Ectodermal cell (in vitro differentiated cells): ENCODE results near the gene PLAC8L1.

ENCODE experiments used
- H3K27ac ChIP-seq: 2 replicates; pipeline ENCODE4 v1.7.0; 2013; ENCODE audit warnings: mild to moderate bottlenecking, low read depth, low read length; ENCODE audit not compliant: insufficient read depth, poor library complexity, severe bottlenecking
- H3K27me3 ChIP-seq: 2 replicates; pipeline ENCODE4 v1.7.0; 2013; ENCODE audit warnings: mild to moderate bottlenecking, low read length; ENCODE audit not compliant: insufficient read depth, control insufficient read depth, poor library complexity, severe bottlenecking
- H3K36me3 ChIP-seq: one replicate; pipeline ENCODE4 v1.7.0; 2013; ENCODE audit warnings: low read length; ENCODE audit not compliant: control insufficient read depth, insufficient read depth
- H3K4me1 ChIP-seq: one replicate; pipeline ENCODE4 v1.7.0; 2013; ENCODE audit warnings: low read length; ENCODE audit not compliant: control insufficient read depth, insufficient read depth
- H3K4me3 ChIP-seq: 2 replicates; pipeline ENCODE4 v1.7.0; 2013; ENCODE audit warnings: low read depth, low read length, control low read depth; ENCODE audit not compliant: insufficient read depth
- H3K9me3 ChIP-seq: 2 replicates; pipeline ENCODE4 v1.7.0; 2013; ENCODE audit warnings: mild to moderate bottlenecking, low read length, moderate library complexity; ENCODE audit not compliant: control insufficient read depth
- WGBS, 2 experiments: methylation state at CpG; one replicate each; pipeline ENCODE4 v1.1.7; 2013; ENCODE audit warnings: missing lambda C conversion rate in 2 of 2; 5-methylcytosine and 5-hydroxymethylcytosine counted together

Gene PLAC8L1

DNA sequence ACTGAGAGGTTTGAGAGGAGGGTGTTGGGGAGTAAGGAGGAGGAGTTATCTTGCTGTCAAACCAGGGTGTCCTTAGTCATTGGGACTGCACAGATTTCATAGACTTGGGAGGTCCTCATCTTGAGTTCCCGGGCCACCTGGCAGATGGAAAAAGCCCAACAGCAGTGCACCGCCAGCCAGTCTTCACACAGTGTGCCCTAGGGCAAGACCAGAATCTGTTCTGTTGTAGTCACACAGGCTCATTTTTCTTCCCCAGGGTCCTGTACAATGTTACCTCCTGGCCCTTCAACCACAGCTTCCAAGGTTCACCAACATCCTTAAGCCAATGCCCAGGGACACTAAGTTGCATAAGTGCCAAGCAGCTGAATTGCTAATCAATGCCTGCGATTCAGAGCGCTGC, 21.0 kb downstream of the PLAC8L1 start:
- Histone ChIP-seq H3K27ac (no peak overlapping the region), H3K27me3 (no peaks in the 10 kb centered on the region), H3K36me3 (no peaks in the 10 kb centered on the region), H3K9me3 (no peaks in the 10 kb centered on the region), H3K4me3 (no peak overlapping the region), H3K4me1 (no peaks in the 10 kb centered on the region)
- 96% methylated on average over 4 of the region's 4 CpGs for WGBS, 2 experiments

DNA sequence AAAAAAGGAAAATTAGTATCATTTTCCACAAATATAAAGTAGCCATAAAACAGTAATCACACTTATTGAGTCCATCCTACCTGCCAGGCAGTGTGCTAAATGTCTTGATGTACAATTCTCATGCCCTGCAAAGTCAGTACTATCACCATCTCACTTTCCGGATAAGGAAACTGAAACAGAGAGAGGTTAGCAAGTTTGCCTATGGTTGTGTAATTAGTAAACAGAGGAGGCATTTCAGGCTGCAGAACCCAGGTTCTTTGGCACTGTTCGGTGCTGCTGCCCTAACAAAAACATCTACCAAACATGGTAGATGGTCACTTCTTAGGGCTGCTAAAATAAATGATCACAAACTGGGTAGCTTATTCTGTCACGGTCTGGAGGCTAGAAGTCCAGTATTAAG, 22.6 kb downstream of the PLAC8L1 start:
- WGBS, 2 experiments = 93 to 99% methylated on average over 3 of the region's 3 CpGs
- no peak overlapping the region for H3K27ac ChIP-seq
- no peaks in the 10 kb centered on the region for H3K4me1 ChIP-seq
- H3K36me3 ChIP-seq = no peaks in the 10 kb centered on the region
- H3K4me3 ChIP-seq = no peak overlapping the region
- no peaks in the 10 kb centered on the region for H3K9me3 ChIP-seq
- H3K27me3 ChIP-seq = no peaks in the 10 kb centered on the region

DNA sequence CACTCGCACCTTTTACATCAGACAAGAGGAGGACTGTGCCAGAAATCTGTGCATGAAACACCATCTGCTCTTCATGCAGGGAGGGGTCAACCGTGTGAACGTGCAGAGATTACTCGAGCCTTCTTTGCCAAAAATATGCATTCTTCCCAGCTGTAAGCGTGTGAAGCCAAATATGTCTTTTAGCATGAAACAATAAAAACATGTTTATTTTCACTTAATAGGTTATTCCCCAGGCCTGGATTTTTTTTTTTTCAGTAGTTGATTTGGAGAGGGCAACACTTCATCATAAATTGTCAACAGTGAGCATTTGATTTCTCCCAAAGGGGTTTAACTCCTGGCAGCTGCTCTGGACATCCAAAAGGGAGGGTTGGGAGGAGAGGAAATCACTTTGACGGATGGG, 23.8 kb downstream of the PLAC8L1 start:
- no peak overlapping the region for H3K4me3 ChIP-seq
- WGBS, 2 experiments = 88 to 94% methylated on average over 6 of the region's 6 CpGs
- H3K36me3 ChIP-seq = no peaks in the 10 kb centered on the region
- no peaks in the 10 kb centered on the region for H3K27me3 ChIP-seq
- no peak overlapping the region for H3K27ac ChIP-seq
- H3K4me1 ChIP-seq = peaks cover 6% of the 10 kb centered on the region
- H3K9me3 ChIP-seq = no peaks in the 10 kb centered on the region

DNA sequence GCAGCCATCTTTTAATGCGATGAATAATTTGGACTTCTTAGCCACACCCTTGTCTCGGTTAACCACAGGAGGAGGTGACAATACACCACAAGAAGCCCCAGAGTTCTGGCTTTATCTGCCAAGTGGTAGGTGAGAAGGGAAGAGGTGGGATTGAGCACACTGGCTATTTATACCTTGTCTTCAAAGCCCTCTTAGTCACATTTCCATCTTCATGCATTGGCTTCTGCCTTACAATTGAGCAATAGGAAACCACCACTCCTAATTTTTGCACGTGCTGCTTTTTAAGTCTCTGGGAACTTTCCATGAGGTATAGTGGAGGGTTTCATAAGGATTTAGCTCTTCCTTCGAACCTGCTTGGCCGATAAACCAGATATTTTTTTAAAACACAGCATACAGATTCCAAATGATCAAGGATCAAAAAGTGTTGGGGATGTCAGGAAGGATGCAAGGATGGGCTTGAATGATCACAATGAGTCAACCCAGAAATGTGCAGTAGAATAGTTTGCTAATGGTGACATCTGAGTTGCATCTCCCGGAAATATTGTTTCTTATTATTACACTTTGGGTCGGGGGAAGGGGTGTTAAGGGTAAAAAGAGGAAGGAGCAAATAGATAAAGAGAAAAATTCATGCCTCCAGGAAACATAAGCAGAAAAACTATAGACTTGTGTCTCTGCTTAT, 25.5 kb downstream of the PLAC8L1 start:
- no peaks in the 10 kb centered on the region for H3K36me3 ChIP-seq
- no peaks in the 10 kb centered on the region for H3K27me3 ChIP-seq
- peaks cover 11% of the 10 kb centered on the region for H3K4me1 ChIP-seq
- H3K4me3 ChIP-seq = no peak overlapping the region
- H3K27ac ChIP-seq = no peak overlapping the region
- no peaks in the 10 kb centered on the region for H3K9me3 ChIP-seq
- 82 to 88% methylated on average over 4 to 6 of the region's 7 CpGs for WGBS, 2 experiments

DNA sequence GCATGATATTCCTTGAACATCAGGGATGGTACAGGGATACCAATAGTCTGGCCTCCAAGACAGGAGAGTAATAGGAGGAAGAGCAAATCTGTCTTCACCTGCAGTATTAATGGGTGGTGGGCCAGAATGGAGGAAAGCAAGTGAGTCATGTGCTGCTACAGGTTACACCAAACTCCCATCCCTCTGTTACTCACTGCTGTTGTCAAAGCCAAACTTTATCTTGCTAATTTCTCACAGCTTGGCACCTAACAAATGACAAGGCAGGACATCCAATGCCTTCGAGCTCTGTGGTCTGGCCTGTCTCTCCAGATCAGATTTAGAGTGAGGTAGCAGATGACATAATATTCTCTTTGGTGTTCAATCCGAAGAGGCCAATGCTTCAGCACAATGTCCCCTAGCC, 26.8 kb downstream of the PLAC8L1 start:
- H3K36me3 ChIP-seq = no peaks in the 10 kb centered on the region
- H3K4me1 ChIP-seq = peaks cover 11% of the 10 kb centered on the region
- 19 to 20% methylated on average over 2 of the region's 2 CpGs for WGBS, 2 experiments
- no peak overlapping the region for H3K4me3 ChIP-seq
- H3K9me3 ChIP-seq = no peaks in the 10 kb centered on the region
- H3K27ac ChIP-seq = no peak overlapping the region
- no peaks in the 10 kb centered on the region for H3K27me3 ChIP-seq

DNA sequence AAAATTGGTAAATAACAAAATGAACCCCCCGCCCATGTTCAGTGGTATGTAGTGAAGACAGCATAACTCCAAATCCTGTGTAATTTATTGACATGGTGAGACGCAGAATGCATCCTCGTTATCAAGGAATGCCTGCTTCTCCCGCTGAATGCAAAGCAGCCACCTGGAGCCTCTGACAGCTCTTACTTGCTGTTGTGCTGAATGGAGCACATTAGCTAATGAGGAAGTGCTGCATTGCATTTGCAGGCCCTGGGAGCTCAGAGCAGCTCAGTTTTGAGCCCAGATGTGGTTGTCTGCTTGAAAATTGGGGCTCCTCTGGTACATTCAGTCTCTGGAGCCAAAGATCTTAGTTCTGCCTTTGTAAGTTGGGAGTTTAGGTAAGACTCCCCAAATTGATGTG, 28.9 kb downstream of the PLAC8L1 start:
- no peaks in the 10 kb centered on the region for H3K36me3 ChIP-seq
- H3K27me3 ChIP-seq = no peaks in the 10 kb centered on the region
- peaks cover 11% of the 10 kb centered on the region for H3K4me1 ChIP-seq
- H3K27ac ChIP-seq = no peak overlapping the region
- H3K4me3 ChIP-seq = no peak overlapping the region
- no peaks in the 10 kb centered on the region for H3K9me3 ChIP-seq
- WGBS, 2 experiments = 33 to 38% methylated on average over 4 of the region's 4 CpGs

DNA sequence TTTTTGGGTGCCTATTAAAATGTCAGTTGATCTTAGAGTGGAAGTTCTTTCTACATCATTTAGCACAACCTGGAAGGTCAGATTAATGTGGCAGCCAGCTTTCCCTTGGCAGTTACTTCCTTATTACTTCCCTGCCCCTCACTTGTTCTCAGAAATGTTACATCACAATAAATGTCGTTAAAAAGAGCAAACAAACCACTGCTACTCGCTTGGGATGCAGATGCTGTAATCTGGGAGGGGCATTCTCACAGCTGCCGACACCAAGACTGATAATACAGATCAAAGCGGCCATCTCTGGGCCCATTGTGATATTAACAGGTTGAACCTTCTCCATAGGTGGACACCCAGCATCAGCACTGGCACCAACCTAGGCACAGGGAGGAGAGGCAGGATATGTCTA, 29.3 kb downstream of the PLAC8L1 start:
- Histone ChIP-seq H3K36me3 (no peaks in the 10 kb centered on the region), H3K9me3 (no peaks in the 10 kb centered on the region), H3K4me1 (peaks cover 11% of the 10 kb centered on the region), H3K27ac (no peak overlapping the region), H3K27me3 (no peaks in the 10 kb centered on the region), H3K4me3 (no peak overlapping the region)
- WGBS, 2 experiments = 32 to 36% methylated on average over 4 of the region's 4 CpGs

DNA sequence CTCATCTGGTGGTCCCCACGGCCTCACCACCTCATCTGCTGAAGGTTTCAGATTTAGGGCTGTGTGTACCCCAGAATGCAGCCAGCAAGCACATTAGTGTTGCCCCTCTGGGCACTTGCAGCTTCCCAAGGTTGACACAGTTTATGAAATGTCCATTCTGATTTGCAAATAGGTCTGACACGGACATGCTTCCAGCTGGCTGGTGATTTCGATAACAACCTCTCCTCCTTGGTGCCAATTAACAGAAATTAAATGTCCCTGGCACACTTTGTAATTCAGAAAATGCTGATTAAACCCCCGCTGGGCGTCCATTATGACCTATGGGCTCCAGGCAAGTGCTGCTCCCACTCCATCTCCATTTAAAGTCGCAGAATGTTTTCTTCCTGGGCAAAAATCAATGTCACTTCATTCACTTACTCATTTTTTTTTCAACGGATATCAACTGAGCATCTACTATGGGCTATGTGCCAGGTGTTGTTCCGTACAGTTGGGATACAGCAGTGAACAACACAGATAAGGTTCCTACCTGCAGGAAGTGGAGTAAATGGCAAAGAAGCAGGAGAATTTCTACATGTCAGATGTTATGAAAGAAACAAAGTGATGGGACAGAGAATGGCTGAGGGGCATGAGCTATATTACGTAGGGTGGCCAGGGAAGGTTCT, 32.0 kb downstream of the PLAC8L1 start:
- Histone ChIP-seq H3K4me1 (peaks cover 11% of the 10 kb centered on the region), H3K9me3 (no peaks in the 10 kb centered on the region), H3K36me3 (no peaks in the 10 kb centered on the region), H3K27me3 (no peaks in the 10 kb centered on the region), H3K27ac (no peak overlapping the region), H3K4me3 (no peak overlapping the region)
- WGBS, 2 experiments = 35 to 42% methylated on average over 9 of the region's 9 CpGs

DNA sequence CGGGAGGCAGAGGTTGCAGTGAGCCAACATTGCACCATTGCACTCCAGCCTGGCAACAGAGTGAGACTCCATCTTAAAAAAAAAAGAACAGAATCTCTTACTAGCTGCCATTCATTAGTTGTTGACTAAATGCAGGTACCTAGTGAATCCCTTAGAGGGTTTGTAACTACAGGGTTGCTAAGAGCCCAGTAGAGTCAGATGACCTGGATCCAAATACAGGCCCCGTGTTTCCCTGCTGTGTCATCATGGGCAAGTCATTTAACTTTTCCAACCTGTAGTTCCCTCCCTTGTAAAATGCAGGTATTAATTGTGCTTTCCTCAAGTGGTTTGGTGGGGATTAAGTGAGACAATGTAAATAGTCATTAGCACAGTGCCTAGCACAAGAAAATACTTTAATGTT, 32.8 kb downstream of the PLAC8L1 start:
- H3K4me3 ChIP-seq = no peak overlapping the region
- no peaks in the 10 kb centered on the region for H3K27me3 ChIP-seq
- H3K27ac ChIP-seq = no peak overlapping the region
- no peaks in the 10 kb centered on the region for H3K9me3 ChIP-seq
- no peaks in the 10 kb centered on the region for H3K36me3 ChIP-seq
- 81 to 87% methylated on average over 2 of the region's 2 CpGs for WGBS, 2 experiments
- H3K4me1 ChIP-seq = peaks cover 11% of the 10 kb centered on the region

DNA sequence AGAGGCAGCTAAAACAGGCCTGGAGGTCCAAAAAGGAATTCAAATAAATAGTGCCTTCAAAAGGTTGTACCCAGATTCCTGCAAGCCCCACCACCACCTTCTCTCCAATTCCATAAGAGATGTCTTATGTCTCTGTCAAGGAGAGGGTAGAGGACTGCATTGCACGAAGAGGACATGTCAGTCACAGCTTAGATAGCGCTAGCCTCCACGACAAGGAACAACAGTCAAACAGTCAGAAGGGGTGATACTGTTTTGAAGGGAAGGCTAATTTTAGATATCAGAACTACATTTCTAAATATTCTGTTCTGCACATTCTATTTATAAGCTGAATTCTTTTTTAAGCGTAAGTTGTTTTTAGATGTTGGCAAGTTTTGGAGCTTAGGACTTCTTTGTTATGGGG, 34.2 kb downstream of the PLAC8L1 start:
- no peaks in the 10 kb centered on the region for H3K9me3 ChIP-seq
- H3K4me1 ChIP-seq = peaks cover under 1% of the 10 kb centered on the region
- H3K36me3 ChIP-seq = no peaks in the 10 kb centered on the region
- WGBS, 2 experiments = 69 to 73% methylated on average over 4 of the region's 4 CpGs
- H3K4me3 ChIP-seq = no peak overlapping the region
- no peak overlapping the region for H3K27ac ChIP-seq
- H3K27me3 ChIP-seq = no peaks in the 10 kb centered on the region
